GM12878 (cell line): ENCODE results near the gene TPD52L2. TPM values are rescaled to one million over a fixed set of nuclear protein-coding genes. Genes with fewer than 3 reads are reported as not detected.

ENCODE experiments used
- ATAC-seq: fragments of 200-7000 bp; cut with Tn5 transposase; 3 replicates; pipeline ENCODE4 v1.9.1; 2020; ENCODE audit warnings: mild to moderate bottlenecking, moderate library complexity
- BruUV-seq: library from RNA; stranded (reverse); fragments of 400-500 nt; replicated peaks from 2 replicates; lab custom pipeline; 2021; lab: Mats Ljungman, UMichigan
- CTCF ChIA-PET: fragments of 300-600 bp; sonication (Branson Sonifier 250); formaldehyde crosslinking; extraction: SDS; loops from one replicate; lab custom pipeline; 2021; ENCODE audit warnings: inconsistent platforms; lab: Yijun Ruan, JAX
- POLR2A ChIA-PET: fragments of 350-600 bp; formaldehyde crosslinking; extraction: SDS; loops from one replicate; lab custom pipeline; 2021; ENCODE audit warnings: inconsistent platforms; lab: Charles Lee
- RAD21 ChIA-PET: fragments of 300-600 bp; sonication (Branson Sonifier 250); formaldehyde crosslinking; loops from one replicate; lab custom pipeline; 2023; ENCODE audit warnings: antibody characterized with exemption; ENCODE audit not compliant: unreplicated experiment; lab: Charles Lee
- SMC1A ChIA-PET: fragments of 300-600 bp; sonication (Branson Sonifier 250); formaldehyde crosslinking; loops from one replicate; lab custom pipeline; 2023; ENCODE audit not compliant: unreplicated experiment, uncharacterized antibody; lab: Charles Lee
- DNase-seq: peaks from one replicate; pipeline ENCODE4 v3.0.0-alpha.2; 2011; ENCODE audit warnings: low read depth, low spot score
- FAIRE-seq: peaks from 3 replicates; lab custom pipeline; 2011; peaks lifted over from hg19 to GRCh38; lab: Jason Lieb, UNC
- H2AFZ ChIP-seq: 2 replicates; pipeline ENCODE4 v1.6.0; 2011; ENCODE audit warnings: low read depth, low read length, control low read depth; ENCODE audit not compliant: control insufficient read depth
- H3K27ac ChIP-seq: 2 replicates; pipeline ENCODE4 v1.5.1; 2011; ENCODE audit warnings: control low read depth; ENCODE audit not compliant: control insufficient read depth, insufficient read depth
- H3K27me3 ChIP-seq, 2 experiments: replicated peaks in 1 of 2; 2 replicates each; pipeline versions ENCODE4 v1.6.0 to v1.6.1; 2011; ENCODE audit warnings: low read length in 1 of 2; ENCODE audit not compliant: control insufficient read depth in 2 of 2, insufficient read depth in 2 of 2
- H3K36me3 ChIP-seq, 2 experiments: 2 replicates each; pipeline ENCODE4 v1.5.1; 2011; ENCODE audit warnings: low read length in 1 of 2; ENCODE audit not compliant: control insufficient read depth in 2 of 2, insufficient read depth in 2 of 2
- H3K4me1 ChIP-seq: 2 replicates; pipeline ENCODE4 v1.6.1; 2011; ENCODE audit warnings: mild to moderate bottlenecking, low read length, moderate library complexity, mixed read lengths; ENCODE audit not compliant: control insufficient read depth, insufficient read depth
- H3K4me2 ChIP-seq: 2 replicates; pipeline ENCODE4 v1.6.0; 2011; ENCODE audit warnings: control low read depth; ENCODE audit not compliant: control insufficient read depth, insufficient read depth
- H3K4me3 ChIP-seq: fragments of 200-600 bp; sonication (generic); 2 replicates; pipeline ENCODE4 v1.5.1; 2016
- H3K79me2 ChIP-seq: 2 replicates; pipeline ENCODE4 v1.6.0; 2011; ENCODE audit warnings: low read length; ENCODE audit not compliant: control insufficient read depth, insufficient read depth
- H3K9ac ChIP-seq: 2 replicates; pipeline ENCODE4 v1.8.0; 2011; ENCODE audit warnings: low read length, control low read depth, mixed read lengths; ENCODE audit not compliant: control insufficient read depth, insufficient read depth
- H3K9me3 ChIP-seq: replicated peaks from 3 replicates; pipeline ENCODE4 v1.5.1; 2011; ENCODE audit warnings: mild to moderate bottlenecking, low read length; ENCODE audit not compliant: control insufficient read depth, insufficient read depth
- H4K20me1 ChIP-seq: 2 replicates; pipeline ENCODE4 v1.6.0; 2011; ENCODE audit not compliant: control insufficient read depth, insufficient read depth
- ATF7 ChIP-seq: fragments of 450-650 bp; IDR thresholded peaks from 2 replicates; pipeline ENCODE4 v1.6.1; 2016; ENCODE audit warnings: low read depth, mild to moderate bottlenecking
- BMI1 ChIP-seq: fragments of 450-650 bp; IDR thresholded peaks from 2 replicates; pipeline ENCODE4 v1.6.1; 2016; ENCODE audit warnings: mild to moderate bottlenecking, moderate library complexity, borderline replicate concordance
- CBFB ChIP-seq: IDR thresholded peaks from 2 replicates; pipeline ENCODE4 v1.6.1; 2016; ENCODE audit warnings: antibody characterized with exemption, low read depth
- CBX5 ChIP-seq: sonication (generic); IDR thresholded peaks from 2 replicates; pipeline ENCODE4 v1.6.1; 2016; ENCODE audit warnings: low read depth, moderate library complexity, mild to moderate bottlenecking, inconsistent platforms
- CEBPB ChIP-seq, 2 experiments: fragments of 150-350 bp in 1 of 2; IDR thresholded peaks; 2 replicates each; pipeline ENCODE4 v1.6.1; 2012 to 2014; ENCODE audit warnings: low read depth in 2 of 2, low read length in 2 of 2, borderline replicate concordance in 1 of 2, inconsistent platforms in 1 of 2
- MYC ChIP-seq: IDR thresholded peaks from 2 replicates; pipeline ENCODE4 v1.6.1; 2011; ENCODE audit warnings: mild to moderate bottlenecking, low read length, moderate library complexity, inconsistent platforms; ENCODE audit not compliant: insufficient read depth, insufficient replicate concordance, insufficient read length, severe bottlenecking
- NR2F1 ChIP-seq: fragments of 450-650 bp; conservative IDR thresholded peaks from 2 replicates; pipeline ENCODE4 v1.6.1; 2017; ENCODE audit warnings: mild to moderate bottlenecking
- RB1 ChIP-seq: fragments of 450-650 bp; formaldehyde crosslinking; IDR thresholded peaks from 2 replicates; pipeline ENCODE4 v1.6.1; 2017; ENCODE audit warnings: mild to moderate bottlenecking, borderline replicate concordance
- STAT3 ChIP-seq: IDR thresholded peaks from 2 replicates; pipeline ENCODE4 v1.6.1; 2011; ENCODE audit warnings: low read depth, low read length, improper control_type of control experiment
- TCF7 ChIP-seq: IDR thresholded peaks from 2 replicates; pipeline ENCODE4 v1.6.1; 2014; ENCODE audit warnings: antibody characterized with exemption, borderline replicate concordance
- WGBS: methylation state at CpG from one replicate; pipeline ENCODE4 v1.1.6; 2016; ENCODE audit warnings: low lambda C conversion rate; ENCODE audit not compliant: insufficient replicate concordance, insufficient coverage; ENCODE audit errors: missing lambda C conversion rate; 5-methylcytosine and 5-hydroxymethylcytosine counted together
- in situ Hi-C: fragments of 300-500 bp; cut with MboI; formaldehyde crosslinking; loops from 9 replicates; pipeline ENCODE4 v1.14.3; 2018; ENCODE audit warnings: mixed read lengths
- intact Hi-C: fragments of 100-400 bp; cut with micrococcal nuclease; formaldehyde crosslinking; loops from one replicate; pipeline ENCODE4 v1.14.2; 2022; ENCODE audit not compliant: unreplicated experiment
- polyA plus RNA-seq, 11 experiments: library from polyadenylated mRNA; depleted of rRNA in 4 of 11; unstranded in 6 of 11; stranded (reverse) in 5 of 11; fragments of >200 nt; fragmentation: Nextera tagmentation in 4 of 11; fragmentation: Illumina TruSeq in 1 of 11; extraction: Ambion mirVana in 4 of 11; extraction: Trizol in 1 of 11; gene quantifications; 1 replicate in 1 of 11; 2 replicates in 10 of 11; pipeline versions ENCODE4 v1.2.1 to v1.2.3, GENCODE V29; 2011 to 2016; ENCODE audit warnings: inconsistent platforms in 2 of 11, missing spikeins in 2 of 11, low read depth in 1 of 11
- total RNA-seq, 4 experiments: library from RNA; depleted of rRNA in 3 of 4; stranded (reverse); fragments of >200 nt in 3 of 4; fragmentation: Illumina TruSeq in 1 of 4; extraction: Trizol in 1 of 4; gene quantifications; 2 replicates each; pipeline versions ENCODE4 v1.2.1 to v1.2.3, GENCODE V29; 2013 to 2021
- TF ChIP-seq, protein P1 (sequence below): IDR thresholded peaks from 2 replicates; pipeline ENCODE4 v1.6.1; 2012; ENCODE audit warnings: low read depth, low read length, improper control_type of control experiment
- TF ChIP-seq, protein P2 (sequence below): fragments of 450-650 bp; IDR thresholded peaks from 2 replicates; pipeline ENCODE4 v1.6.1; 2014; ENCODE audit warnings: mild to moderate bottlenecking

TPD52L2 gene
- total and polyA plus RNA-seq, 10 of the 15 experiments (the other 5 are each of a cell fraction or from before 2014, with no cell fraction given) = 1.6 to 71.0 (median 46.3) TPM

DNA sequence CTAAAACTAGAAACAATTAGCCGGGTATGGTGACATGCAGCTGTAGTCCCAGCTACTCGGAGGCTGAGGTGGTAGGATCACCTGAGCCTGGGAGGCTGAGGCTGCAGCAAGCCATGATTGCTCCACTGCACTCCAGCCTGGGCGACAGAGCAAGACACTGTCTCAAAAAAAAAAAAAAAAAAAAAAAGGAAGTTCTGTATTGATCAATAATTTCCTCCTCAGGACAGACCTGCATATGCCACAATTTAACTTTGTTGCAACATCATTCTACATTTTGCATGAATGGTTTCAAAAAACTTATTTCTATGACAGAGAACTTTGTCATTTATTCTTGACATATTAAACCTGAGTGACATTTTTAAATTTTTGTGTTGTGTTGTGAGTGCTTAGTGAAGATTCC, 35.3 kb downstream of the TPD52L2 start:
- Histone ChIP-seq H2AFZ (no peak overlapping the region), H3K4me2 (no peak overlapping the region), H4K20me1 (peaks cover 10% of the 10 kb centered on the region), H3K27ac (no peak overlapping the region), H3K9me3 (no peaks in the 10 kb centered on the region), H3K4me1 (peaks cover 7% of the 10 kb centered on the region), H3K36me3 (peaks cover 0 to 5% of the 10 kb centered on the region in 2 experiments; a peak in 3 of 4 replicates), H3K27me3 (no peaks in the 10 kb centered on the region), H3K9ac (no peak overlapping the region)
- ChIA-PET RAD21 (no interaction called here), POLR2A (no interaction called here)
- no peak for ATAC-seq
- no TSS peak for BruUV-seq
- 18% methylated on average over 3 of the region's 3 CpGs for WGBS
- TF ChIP-seq CEBPB (IDR thresholded peaks at IDR 0.05; ENCODE audit: borderline replicate concordance in 1 of 2, low read depth in 2 of 2, low read length in 2 of 2) (no peak), BMI1 (no peak), CBX5 (no peak), STAT3 (no peak), NR2F1 (no peak), ATF7 (no peak), MYC (no peak), CBFB (no peak), RB1 (no peak), TCF7 (no peak)
- TF ChIP-seq, protein P1, sequence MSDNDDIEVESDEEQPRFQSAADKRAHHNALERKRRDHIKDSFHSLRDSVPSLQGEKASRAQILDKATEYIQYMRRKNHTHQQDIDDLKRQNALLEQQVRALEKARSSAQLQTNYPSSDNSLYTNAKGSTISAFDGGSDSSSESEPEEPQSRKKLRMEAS = no peak
- TF ChIP-seq, protein P2, sequence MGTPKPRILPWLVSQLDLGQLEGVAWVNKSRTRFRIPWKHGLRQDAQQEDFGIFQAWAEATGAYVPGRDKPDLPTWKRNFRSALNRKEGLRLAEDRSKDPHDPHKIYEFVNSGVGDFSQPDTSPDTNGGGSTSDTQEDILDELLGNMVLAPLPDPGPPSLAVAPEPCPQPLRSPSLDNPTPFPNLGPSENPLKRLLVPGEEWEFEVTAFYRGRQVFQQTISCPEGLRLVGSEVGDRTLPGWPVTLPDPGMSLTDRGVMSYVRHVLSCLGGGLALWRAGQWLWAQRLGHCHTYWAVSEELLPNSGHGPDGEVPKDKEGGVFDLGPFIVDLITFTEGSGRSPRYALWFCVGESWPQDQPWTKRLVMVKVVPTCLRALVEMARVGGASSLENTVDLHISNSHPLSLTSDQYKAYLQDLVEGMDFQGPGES = no peak
- TF ChIP-seq, all 136 proteins: peak for 0
- intact Hi-C loops (no loop called here), in situ Hi-C loops (no loop called here)
- ChIA-PET SMC1A (no interaction called here), CTCF (no interaction called here)
- FAIRE-seq (no peak), DNase-seq (no peak)
- Histone ChIP-seq H3K4me3 (no peak overlapping the region), H3K79me2 (peaks cover 73% of the 10 kb centered on the region)
